ENCODE results near the gene PCBP4. TPM values are rescaled to one million over a fixed set of nuclear protein-coding genes. Genes with fewer than 3 reads are reported as not detected.
A peak's percentile ranks its signal among the peaks of the same experiment; 100 is the strongest.
"Not testable (repeated sequence)": the region's sequence is repeated elsewhere in the genome, so short reads cannot be mapped to it uniquely, and the experiment has no call there.

Gene PCBP4
- total and polyA plus RNA-seq, 2 experiments from 2014 or later: 114 to 226 TPM

DNA sequence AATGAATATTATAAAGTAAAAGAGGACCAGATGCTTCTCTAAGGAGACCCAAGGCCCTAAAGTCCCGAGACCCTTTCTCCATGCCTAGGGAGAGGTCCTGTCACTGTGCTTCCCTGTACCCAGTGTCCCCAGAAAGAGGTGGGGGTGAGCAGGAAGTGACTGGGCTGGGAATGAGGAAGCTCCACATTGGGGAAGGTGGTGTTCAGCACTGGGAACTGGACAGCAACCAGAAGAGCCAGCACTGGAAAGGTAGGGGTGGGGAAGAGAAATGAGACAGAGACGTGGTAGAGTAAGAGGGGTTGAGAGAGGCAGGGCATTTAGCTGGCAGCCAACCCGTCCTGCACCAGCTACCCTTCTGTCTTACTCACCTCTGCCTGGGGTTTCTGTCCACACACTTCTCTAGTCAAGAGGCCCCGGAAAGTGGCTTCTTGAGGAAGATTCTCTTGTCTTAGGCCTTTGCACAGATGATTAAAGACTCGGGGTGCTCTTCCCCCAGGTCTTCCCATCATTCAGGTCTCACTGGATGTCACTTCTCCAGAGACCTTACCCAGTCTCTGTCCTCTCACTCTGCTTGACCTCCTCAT, 37.7 kb downstream of the PCBP4 start:
- H3K9me3 ChIP-seq (ENCODE audit: low read depth): no peaks in the 10 kb centered on the region
- H3K4me3 ChIP-seq: no peak overlapping the region
- H3K27me3 ChIP-seq: no peaks in the 10 kb centered on the region
- H3K4me1 ChIP-seq (ENCODE audit: low read depth): no peaks in the 10 kb centered on the region
- no peak overlapping the region for H3K27ac ChIP-seq
- DNase-seq (ENCODE audit: low read depth in 1 of 2, low spot score in 1 of 2): peak in 1 of 2 donors; percentile 49
- peaks cover 8% of the 10 kb centered on the region for H3K36me3 ChIP-seq
- TF ChIP-seq, protein P1, sequence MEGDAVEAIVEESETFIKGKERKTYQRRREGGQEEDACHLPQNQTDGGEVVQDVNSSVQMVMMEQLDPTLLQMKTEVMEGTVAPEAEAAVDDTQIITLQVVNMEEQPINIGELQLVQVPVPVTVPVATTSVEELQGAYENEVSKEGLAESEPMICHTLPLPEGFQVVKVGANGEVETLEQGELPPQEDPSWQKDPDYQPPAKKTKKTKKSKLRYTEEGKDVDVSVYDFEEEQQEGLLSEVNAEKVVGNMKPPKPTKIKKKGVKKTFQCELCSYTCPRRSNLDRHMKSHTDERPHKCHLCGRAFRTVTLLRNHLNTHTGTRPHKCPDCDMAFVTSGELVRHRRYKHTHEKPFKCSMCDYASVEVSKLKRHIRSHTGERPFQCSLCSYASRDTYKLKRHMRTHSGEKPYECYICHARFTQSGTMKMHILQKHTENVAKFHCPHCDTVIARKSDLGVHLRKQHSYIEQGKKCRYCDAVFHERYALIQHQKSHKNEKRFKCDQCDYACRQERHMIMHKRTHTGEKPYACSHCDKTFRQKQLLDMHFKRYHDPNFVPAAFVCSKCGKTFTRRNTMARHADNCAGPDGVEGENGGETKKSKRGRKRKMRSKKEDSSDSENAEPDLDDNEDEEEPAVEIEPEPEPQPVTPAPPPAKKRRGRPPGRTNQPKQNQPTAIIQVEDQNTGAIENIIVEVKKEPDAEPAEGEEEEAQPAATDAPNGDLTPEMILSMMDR (IDR thresholded peaks at IDR 0.05; ENCODE audit: low read depth, low read length): no peak

DNA sequence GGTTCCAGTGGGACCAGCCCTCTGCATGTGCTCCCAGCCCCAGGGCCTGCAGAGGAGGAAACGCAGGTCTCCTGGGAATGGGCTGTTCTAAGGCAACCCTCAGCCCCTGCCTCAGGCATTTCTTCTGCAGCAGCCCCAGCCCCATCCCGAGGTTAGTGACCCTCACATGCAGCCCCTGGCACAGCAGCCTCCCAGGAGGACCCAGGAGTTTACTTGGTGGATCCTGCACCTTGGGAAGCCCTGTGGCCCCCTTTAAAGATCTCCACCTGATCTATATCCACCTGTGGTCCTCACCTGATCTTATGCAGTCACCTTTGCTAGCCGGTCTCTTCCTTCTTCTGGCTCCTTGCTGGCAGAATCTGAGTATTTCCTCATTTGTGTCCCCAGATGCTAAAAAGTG, 38.3 kb downstream of the PCBP4 start:
- H3K4me1 ChIP-seq (ENCODE audit: low read depth); H3K9me3 ChIP-seq (ENCODE audit: low read depth); DNase-seq (ENCODE audit: low read depth in 1 of 2, low spot score in 1 of 2); H3K27me3 ChIP-seq; H3K36me3 ChIP-seq; H3K27ac ChIP-seq; H3K4me3 ChIP-seq: not testable (repeated sequence)

DNA sequence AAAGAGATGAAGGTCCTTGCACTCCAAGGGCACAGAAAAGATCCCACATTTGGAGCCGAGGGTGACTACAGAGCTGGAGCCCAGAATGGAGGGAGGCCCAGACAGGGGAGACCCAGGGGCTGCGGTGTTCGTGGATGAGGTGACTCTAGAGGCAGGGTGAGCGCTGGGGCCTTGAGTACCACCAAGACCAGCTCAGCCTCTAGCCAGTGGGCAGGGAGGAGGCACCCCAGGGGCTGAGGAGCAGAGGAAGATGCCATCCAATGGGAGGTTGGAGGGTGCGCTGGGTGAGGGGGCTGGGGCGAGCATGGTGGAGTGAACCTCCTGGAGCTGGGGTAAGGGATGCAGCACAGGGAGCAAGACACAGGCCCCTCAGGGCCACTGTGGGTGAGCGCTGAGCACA, 38.8 kb downstream of the PCBP4 start:
- Histone ChIP-seq H3K9me3 (ENCODE audit: low read depth) (no peaks in the 10 kb centered on the region), H3K4me3 (no peak overlapping the region), H3K27me3 (no peaks in the 10 kb centered on the region), H3K27ac (no peak overlapping the region), H3K4me1 (ENCODE audit: low read depth) (no peaks in the 10 kb centered on the region), H3K36me3 (no peaks in the 10 kb centered on the region)
- no peak for DNase-seq (ENCODE audit: low read depth in 1 of 2, low spot score in 1 of 2)
- TF ChIP-seq, protein P1 (IDR thresholded peaks at IDR 0.05; ENCODE audit: low read depth, low read length): no peak

DNA sequence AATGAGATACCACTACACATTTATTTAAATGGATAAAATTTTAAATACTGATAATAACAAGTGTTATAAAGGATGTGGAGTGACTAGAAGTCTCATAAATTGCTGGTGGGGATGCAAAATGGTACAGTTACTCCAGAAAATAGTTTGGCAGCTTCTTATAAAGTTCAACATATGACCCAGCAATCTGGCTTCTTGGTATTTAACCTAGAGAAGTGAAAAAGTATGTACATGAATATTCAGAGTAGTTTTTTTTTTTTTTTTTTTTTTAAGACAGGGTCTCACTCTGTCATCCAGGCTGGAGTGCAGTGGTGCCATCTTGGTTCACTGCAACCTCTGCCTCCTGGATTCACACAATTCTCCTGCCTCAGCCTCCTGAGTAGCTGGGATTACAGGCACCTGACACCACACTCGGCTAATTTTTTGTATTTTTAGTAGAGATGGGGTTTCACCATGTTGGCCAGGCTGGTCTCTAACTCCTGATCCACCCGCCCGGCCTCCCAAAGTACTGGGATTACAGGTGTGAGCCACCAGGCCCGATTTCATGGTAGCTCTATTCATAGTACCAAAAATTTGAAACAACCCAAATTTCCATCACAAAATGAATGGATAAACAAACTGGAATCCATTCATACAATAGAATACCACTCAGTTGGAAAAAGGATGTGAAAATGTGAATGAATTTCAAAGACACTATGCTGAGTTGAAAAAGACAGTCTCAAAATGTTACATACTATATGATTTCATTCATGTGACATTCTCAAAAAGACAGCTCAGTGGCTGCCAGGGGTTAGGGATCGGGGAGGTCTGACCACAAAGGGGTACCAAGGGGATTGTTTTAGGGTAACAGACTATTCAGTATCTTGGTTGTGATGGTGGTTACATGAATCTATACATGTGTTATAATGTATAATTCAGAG, 39.9 kb downstream of the PCBP4 start:
- no peaks in the 10 kb centered on the region for H3K9me3 ChIP-seq (ENCODE audit: low read depth)
- no peak for DNase-seq (ENCODE audit: low read depth in 1 of 2, low spot score in 1 of 2)
- no peak overlapping the region for H3K27ac ChIP-seq
- TF ChIP-seq, protein P1 (IDR thresholded peaks at IDR 0.05; ENCODE audit: low read depth, low read length): no peak
- H3K27me3 ChIP-seq: no peaks in the 10 kb centered on the region
- no peaks in the 10 kb centered on the region for H3K36me3 ChIP-seq
- no peaks in the 10 kb centered on the region for H3K4me1 ChIP-seq (ENCODE audit: low read depth)
- H3K4me3 ChIP-seq: no peak overlapping the region

DNA sequence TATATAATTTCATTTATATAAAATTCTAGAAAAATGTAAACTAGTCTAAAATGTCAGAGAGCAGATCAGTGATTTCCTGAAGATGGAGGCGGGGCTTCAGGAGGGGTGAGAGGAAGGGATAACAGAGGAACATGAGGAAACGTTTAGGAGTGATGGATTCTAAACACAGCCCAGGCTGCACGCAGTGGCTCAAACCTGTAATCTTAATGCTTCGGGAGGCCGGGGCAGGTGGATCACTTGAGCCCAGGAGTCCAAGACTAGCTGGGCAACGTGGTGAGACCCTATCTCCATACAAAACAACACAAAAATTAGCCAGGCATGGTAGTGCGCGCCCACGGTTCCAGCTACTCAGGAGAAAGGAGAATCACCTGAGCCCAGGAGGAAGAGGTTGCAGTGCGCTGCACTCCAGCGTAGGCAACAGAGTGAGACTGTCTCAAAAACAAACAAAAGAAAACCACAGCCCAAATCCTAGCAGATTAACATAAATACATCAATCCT, 46.1 kb downstream of the PCBP4 start:
- no peaks in the 10 kb centered on the region for H3K27me3 ChIP-seq
- no peak for DNase-seq (ENCODE audit: low read depth in 1 of 2, low spot score in 1 of 2)
- H3K4me1 ChIP-seq (ENCODE audit: low read depth): no peaks in the 10 kb centered on the region
- no peak overlapping the region for H3K27ac ChIP-seq
- no peak overlapping the region for H3K4me3 ChIP-seq
- TF ChIP-seq, protein P1 (IDR thresholded peaks at IDR 0.05; ENCODE audit: low read depth, low read length): no peak
- H3K36me3 ChIP-seq: no peaks in the 10 kb centered on the region
- H3K9me3 ChIP-seq (ENCODE audit: low read depth): no peaks in the 10 kb centered on the region

DNA sequence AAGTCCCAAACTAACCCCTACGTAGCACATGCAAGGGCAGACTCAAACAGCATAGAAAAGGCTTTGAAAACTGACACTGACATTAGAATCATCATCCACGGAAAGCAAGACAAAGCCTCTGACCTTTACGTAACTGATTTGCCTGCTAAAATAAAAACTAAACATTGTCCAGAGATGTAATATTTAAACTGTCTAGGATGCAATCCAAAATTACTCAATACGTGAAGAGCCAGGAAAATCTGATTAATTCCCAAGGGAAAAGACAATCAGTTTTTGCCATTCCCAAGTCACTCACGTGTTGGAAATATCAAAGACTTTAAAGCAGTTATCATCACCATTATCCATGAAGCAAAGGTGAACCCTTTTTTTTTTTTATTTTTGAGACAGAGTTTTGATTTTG, 50.8 kb downstream of the PCBP4 start:
- H3K4me1 ChIP-seq (ENCODE audit: low read depth): no peaks in the 10 kb centered on the region
- H3K27ac ChIP-seq: no peak overlapping the region
- no peak for DNase-seq (ENCODE audit: low read depth in 1 of 2, low spot score in 1 of 2)
- no peaks in the 10 kb centered on the region for H3K27me3 ChIP-seq
- TF ChIP-seq, protein P1 (IDR thresholded peaks at IDR 0.05; ENCODE audit: low read depth, low read length): no peak
- no peaks in the 10 kb centered on the region for H3K9me3 ChIP-seq (ENCODE audit: low read depth)
- no peaks in the 10 kb centered on the region for H3K36me3 ChIP-seq
- H3K4me3 ChIP-seq: no peak overlapping the region

All from cardiac muscle cell (in vitro differentiated cells and primary cell).